CD4-positive, alpha-beta T cell treated with Interleukin-12 subunit alpha and Interleukin-12 subunit beta, for 1 hour (primary cell): Measurements from ENCODE around the gene CD44.
A peak's percentile ranks its signal among the peaks of the same experiment; 100 is the strongest.

Experiments used
- DNase-seq: peaks from one replicate; pipeline ENCODE4 v3.0.0-alpha.2; 2020

CD44 gene

GRCh38 chr11:35112056-35112845 is 26.7 kb upstream of the CD44 start:
- DNase-seq = no peak

- DNase-seq = no peak
These were observed 26.2 kb upstream of the CD44 start for GRCh38 chr11:35112846-35113105.

DNA sequence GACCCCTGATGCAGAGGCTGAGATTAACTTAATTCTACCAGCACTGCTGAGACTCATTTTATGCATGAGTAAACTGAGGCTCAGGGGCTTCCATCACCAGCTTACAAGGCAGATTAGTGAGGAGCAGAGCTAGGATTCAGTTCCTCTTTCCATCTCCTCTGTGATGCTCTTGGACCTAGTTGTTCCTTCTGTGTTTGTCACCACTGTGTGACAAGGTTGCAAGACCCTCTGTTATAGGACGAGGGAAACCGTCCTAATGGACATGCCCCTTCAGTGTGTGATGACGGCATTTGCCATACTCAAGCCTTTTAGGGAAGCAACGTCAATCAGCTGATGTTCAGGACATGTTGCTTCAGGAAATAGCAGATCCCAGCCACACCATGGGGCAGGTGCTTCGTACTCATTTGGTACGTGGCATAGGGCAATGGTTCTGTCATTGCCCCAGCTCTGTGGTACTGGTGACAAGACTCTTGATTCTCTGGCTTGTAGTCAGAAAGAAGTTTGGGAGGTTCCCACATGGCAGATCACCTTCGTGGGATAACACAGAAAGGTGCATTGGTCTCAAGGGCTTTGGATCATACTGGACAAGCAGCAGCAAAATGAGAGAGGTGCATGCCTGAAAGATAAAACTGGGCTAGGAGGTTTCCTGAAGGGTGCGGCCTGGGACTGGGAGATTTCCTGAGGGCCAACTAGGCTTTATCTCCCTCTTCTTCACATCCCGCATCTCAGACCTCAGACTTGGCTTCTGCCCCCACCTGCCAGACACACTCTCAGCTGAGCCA is 23.9 kb upstream of the CD44 start:
- DNase-seq = no peak

- no peak for DNase-seq
These were observed 23.3 kb upstream of the CD44 start for GRCh38 chr11:35115688-35116030.

GRCh38 chr11:35116245-35116644 is 22.7 kb upstream of the CD44 start:
- DNase-seq = no peak

GRCh38 chr11:35116762-35117640 is 22.0 kb upstream of the CD44 start:
- DNase-seq = no peak

DNA sequence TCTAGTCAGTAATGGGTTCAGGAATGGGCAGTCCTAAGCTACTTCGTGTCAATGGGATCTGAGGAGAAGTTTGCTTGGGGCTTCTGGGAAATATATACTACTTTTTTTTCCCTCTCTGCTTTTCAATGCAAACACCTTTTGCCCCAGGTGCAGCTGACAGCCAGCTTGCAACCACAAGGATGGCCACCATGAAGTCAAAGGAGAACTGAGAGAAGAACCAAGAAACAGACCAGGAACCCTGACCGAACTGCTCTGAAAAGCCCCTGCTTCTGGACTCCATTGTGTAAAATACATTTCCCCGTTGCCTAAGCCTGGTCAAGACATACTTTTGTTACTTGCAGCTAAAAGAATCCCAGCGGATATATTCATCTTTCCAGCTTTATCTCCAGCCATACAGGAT is 20.1 kb upstream of the CD44 start:
- DNase-seq = no peak

GRCh38 chr11:35121326-35121865 is 17.6 kb upstream of the CD44 start:
- no peak for DNase-seq

DNA sequence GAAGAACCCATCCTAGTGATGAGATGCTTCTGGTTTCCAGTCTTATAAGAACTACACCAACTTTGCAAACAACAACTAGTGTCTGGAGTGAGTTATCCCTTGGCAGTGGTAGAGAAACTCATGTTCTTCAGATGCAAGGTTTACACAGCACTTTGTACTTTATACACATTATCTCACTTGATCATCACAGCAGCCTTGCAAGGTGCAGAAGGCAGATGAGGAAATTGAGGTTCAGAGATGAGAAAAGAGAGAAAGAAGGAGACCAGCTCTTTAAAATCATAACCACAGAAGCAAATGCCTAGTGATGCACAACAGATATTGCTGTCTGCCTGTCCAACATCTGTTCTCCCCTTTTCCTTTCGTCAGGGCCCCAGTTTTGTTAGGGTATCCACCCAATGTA is 16.7 kb upstream of the CD44 start:
- peak; percentile 43 for DNase-seq

DNA sequence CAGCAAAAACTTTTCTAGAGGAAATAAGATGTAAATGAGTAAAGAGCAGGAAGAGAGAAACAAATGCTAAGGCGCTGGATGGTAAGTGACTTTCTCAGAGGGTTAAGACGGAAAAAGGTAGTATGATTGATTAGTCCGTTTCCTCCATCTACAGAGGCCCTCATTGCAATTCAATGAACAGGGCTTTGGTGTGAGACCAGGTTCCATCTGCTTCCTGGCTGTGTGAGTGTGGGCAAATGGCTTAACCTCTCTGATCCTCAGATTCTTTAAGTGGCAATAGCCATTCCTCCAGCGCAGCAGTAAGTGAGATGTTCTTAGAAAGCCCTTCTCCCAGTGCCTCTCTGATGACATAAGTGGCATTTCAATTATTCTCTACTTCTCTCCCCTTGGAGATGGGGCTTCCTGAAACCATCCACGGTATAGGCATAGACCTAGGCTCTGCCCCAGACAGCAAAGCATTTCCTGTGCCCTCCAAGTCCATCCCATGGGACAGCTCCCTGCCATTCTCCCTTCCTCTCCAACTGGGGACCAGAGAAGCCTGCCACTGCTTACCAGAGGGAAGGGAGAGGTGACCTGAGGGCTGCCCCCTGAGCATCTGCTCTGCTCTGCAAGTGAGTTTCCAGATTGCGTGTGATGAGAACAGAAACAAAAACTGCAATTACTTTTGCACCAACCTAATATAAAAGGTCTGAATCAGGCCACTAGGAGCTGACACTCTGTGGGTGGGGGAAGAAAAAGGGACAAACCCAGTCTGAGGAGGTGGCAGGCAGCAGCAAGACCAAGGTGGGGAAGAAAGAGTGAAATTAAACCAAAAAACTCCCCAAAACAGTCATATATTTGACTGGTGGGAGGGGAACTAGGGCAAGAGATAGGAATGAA is 12.7 kb upstream of the CD44 start:
- peak; percentile 57 for DNase-seq

GRCh38 chr11:35126879-35127581 is 11.9 kb upstream of the CD44 start:
- no peak for DNase-seq

DNA sequence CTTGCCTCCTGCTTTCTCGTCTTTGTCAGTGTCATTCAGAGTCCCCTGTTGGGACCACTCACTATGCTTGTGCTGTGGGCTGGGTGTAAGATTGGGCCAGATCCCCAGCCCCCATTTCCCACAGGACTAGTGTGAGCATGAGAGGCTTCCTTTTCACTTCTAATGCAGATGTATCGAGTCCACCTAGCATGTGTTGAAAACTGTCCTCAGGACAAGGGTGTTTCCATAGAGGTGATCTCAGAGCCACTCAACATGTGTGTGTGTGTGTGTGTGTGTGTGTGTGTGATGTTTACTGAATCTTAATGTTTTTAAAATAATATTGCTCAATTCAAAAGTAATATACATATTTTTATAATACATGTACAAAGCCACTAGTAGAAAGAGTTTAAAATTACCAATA is 11.4 kb upstream of the CD44 start:
- no peak for DNase-seq

DNA sequence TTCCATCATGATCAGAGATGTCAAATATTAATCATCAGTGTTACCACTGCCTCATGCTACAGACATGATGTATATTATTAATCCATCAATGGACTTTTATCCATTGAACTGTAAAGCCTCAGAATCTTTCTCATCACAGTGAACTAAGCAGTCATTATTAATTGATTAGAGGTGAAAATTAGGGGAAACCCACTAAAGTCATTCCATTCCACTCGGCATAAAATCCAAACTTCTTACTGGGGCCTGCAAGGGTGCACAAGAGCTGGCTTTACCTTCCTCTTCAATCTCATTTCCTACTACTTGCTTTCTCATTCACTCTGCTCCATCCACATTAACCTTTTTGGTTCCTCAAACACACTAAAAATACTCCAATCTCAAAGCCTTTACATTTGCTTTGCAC is 7.9 kb upstream of the CD44 start:
- no peak for DNase-seq

DNA sequence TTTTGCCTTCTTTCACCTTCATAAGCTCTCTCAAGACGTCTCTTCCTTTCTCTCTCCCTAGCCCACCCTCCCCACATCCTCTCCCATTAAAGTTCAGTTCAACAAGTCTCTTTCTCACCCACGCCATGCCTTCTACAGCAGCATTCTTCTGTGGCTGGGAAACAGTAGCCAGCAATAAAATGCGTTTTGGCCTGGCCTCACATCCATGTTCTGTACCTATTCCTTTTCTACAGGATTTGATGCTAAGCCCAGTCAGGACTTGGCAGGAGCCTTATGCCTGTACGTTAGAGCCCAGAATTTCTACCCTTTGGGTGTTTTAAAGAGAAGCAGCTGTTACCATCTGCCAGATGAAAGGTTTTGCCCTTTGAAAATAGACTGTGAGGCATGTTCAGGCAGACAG is 7.1 kb upstream of the CD44 start:
- DNase-seq = no peak

- DNase-seq = no peak
These were observed 5.3 kb upstream of the CD44 start for GRCh38 chr11:35133656-35134055.

DNA sequence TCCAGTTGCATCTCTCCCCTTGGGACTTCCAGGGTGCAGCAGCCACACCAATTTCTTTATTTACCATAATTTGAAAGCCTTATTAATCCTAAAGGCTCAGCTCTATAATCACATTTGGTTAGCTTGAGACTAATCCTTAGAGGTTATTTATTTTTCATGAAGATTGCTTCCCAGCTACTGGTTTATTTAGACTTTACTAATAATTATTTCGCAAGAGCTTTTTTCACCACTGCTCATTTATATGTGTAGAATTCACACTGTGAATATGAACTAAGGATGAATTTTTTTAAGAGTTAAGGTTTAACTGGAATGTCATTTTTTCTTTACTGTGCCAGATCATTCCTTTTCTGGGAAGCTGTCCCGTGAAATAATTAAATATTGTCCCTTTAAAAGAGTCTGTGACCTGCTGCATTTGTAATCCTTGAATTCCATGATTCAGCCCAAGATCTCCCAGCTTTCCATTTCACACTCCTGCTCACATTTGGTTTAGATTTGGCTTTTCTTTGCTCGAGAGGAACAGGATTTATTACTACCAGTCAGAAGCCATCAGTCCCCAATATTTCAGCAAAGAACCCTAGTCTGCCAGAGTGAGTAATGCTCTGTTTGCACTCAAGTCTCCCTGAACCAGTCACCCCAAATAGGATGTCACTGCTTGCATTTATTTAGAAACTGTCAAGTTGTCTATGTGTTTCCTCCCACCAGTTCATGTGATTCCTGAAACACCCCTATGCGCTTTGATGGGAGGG is 4.4 kb upstream of the CD44 start:
- DNase-seq = no peak

GRCh38 chr11:35135222-35135621 is 3.7 kb upstream of the CD44 start:
- no peak for DNase-seq

DNA sequence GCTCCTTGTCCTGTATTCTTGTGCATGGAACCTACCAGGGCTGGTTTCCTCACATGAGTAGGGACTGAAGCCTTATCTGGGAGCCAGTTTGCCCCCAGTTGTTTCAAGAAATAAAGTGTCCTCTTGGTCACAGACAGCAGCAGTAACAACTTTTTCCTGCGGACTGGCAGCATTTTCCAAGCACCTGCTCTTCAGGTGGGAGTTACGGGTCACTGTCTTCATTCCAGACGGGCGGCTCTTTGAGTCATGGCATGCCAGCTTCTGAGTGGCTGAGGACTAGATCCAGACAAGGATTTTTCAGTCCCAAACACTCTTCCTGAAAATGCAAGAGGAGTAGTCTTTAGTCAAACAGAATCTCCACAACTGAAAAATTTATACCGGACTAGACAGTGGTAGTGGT is 2.7 kb upstream of the CD44 start:
- no peak for DNase-seq

- no peak for DNase-seq
These were observed 913 bp upstream of the CD44 start for GRCh38 chr11:35138058-35138457.

- no peak for DNase-seq
These were observed 397 bp upstream of the CD44 start for GRCh38 chr11:35138606-35138942.

- DNase-seq = peak; percentile 45
These were observed 831 bp downstream of the CD44 start for GRCh38 chr11:35139722-35140282.
